Body of pancreas (tissue), 4 donors: ENCODE measurements around the gene DIS3.

Source experiments
- POLR2A ChIP-seq, 3 donors: fragments of 450-650 bp; IDR thresholded peaks; one replicate each; pipeline ENCODE4 v1.6.1; 2016; ENCODE audit warnings: antibody characterized with exemption in 3 of 3, mild to moderate bottlenecking in 2 of 3
- TF ChIP-seq, protein P1 (sequence below), 7 experiments: fragments of 450-650 bp in 4 of 7; fragments of 200-600 bp in 3 of 7; sonication (generic) in 3 of 7; IDR thresholded peaks; one replicate each; pipeline ENCODE4 v1.5.1; 2016 to 2019; ENCODE audit warnings: antibody characterized with exemption in 7 of 7

DNA sequence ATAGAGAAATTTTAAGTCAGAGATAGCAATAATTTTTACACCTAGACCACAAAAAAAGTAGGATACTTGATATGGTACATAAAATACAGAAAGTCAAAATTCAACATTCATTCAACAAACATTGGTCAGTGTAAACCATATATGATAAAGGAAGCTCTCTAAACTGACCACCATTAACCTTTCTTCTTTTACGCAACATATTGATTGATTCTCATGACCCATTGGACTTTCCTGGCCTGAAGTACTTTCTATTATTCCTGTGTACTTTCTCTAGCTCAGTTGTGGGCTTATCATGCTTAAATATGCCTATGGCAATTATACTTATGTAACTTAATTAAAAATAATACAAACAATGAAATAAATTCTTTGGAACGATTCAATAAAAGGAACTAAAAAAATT lies 10.9 kb upstream of the DIS3 start:
- TF ChIP-seq, protein P1, sequence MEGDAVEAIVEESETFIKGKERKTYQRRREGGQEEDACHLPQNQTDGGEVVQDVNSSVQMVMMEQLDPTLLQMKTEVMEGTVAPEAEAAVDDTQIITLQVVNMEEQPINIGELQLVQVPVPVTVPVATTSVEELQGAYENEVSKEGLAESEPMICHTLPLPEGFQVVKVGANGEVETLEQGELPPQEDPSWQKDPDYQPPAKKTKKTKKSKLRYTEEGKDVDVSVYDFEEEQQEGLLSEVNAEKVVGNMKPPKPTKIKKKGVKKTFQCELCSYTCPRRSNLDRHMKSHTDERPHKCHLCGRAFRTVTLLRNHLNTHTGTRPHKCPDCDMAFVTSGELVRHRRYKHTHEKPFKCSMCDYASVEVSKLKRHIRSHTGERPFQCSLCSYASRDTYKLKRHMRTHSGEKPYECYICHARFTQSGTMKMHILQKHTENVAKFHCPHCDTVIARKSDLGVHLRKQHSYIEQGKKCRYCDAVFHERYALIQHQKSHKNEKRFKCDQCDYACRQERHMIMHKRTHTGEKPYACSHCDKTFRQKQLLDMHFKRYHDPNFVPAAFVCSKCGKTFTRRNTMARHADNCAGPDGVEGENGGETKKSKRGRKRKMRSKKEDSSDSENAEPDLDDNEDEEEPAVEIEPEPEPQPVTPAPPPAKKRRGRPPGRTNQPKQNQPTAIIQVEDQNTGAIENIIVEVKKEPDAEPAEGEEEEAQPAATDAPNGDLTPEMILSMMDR (IDR thresholded peaks at IDR 0.05), result no peak
- no peak for TF ChIP-seq POLR2A (IDR thresholded peaks at IDR 0.05)
